Colonic mucosa (tissue), 4 donors: ENCODE measurements around the gene LRMDA. TPM values are rescaled to one million over a fixed set of nuclear protein-coding genes. Genes with fewer than 3 reads are reported as not detected.

ENCODE experiments used
- DNase-seq: peaks from one replicate; pipeline ENCODE4 v3.0.0-alpha.2; 2020
- H3K27ac ChIP-seq: fragments of 200-600 bp; one replicate; pipeline ENCODE4 v1.8.0; 2021
- H3K27me3 ChIP-seq: fragments of 200-600 bp; one replicate; pipeline ENCODE4 v1.8.0; 2021
- H3K36me3 ChIP-seq: fragments of 200-600 bp; one replicate; pipeline ENCODE4 v1.8.0; 2021
- H3K4me1 ChIP-seq: fragments of 200-600 bp; one replicate; pipeline ENCODE4 v1.8.0; 2021; ENCODE audit warnings: mild to moderate bottlenecking
- H3K4me3 ChIP-seq: fragments of 200-600 bp; one replicate; pipeline ENCODE4 v1.8.0; 2021
- H3K9ac ChIP-seq, 2 donors: one replicate each; pipeline ENCODE4 v1.7.0; 2013; ENCODE audit warnings: control low read depth in 2 of 2, low read depth in 2 of 2, low read length in 2 of 2
- H3K9me3 ChIP-seq: fragments of 200-600 bp; one replicate; pipeline ENCODE4 v1.8.0; 2021
- CTCF ChIP-seq: fragments of 200-600 bp; IDR thresholded peaks from one replicate; pipeline ENCODE4 v1.8.0; 2022; ENCODE audit warnings: antibody characterized with exemption, mild to moderate bottlenecking
- intact Hi-C: fragments of 100-400 bp; cut with DNase I; formaldehyde crosslinking; loops from one replicate; pipeline ENCODE4 v1.14.1; 2022
- total RNA-seq, 2 donors: library from RNA; stranded (reverse); fragmentation: NEBNext Ultra II Directional in 1 of 2; extraction: Animal tissue kit (Norgen Biotek cat#: 25700) in 1 of 2; gene quantifications; one replicate each; pipeline ENCODE4 v1.2.1, GENCODE V29; 2021
- donor health status: healthy.
- donor health status: DM: no; HTN: no; CAD: no.
- donor health status: DM: no; HTN: no; CAD: no.

Gene LRMDA
- total RNA-seq, 2 donors from 2014 or later = 2.5 to 5.2 TPM

GRCh38 chr10:75708060-75708459 lies 276.6 kb downstream of the LRMDA start:
- Histone ChIP-seq H3K9me3 (no peaks in the 10 kb centered on the region), H3K9ac (no peak overlapping the region), H3K36me3 (no peaks in the 10 kb centered on the region), H3K4me1 (no peaks in the 10 kb centered on the region), H3K4me3 (no peak overlapping the region), H3K27me3 (no peaks in the 10 kb centered on the region), H3K27ac (no peak overlapping the region)
- intact Hi-C loops = no loop called here
- DNase-seq = no peak
- no peak for TF ChIP-seq CTCF

GRCh38 chr10:75709245-75709644 lies 277.8 kb downstream of the LRMDA start:
- no peak overlapping the region for H3K27ac ChIP-seq
- no peak overlapping the region for H3K9ac ChIP-seq
- H3K36me3 ChIP-seq = no peaks in the 10 kb centered on the region
- no peaks in the 10 kb centered on the region for H3K27me3 ChIP-seq
- no peak for TF ChIP-seq CTCF
- no peaks in the 10 kb centered on the region for H3K9me3 ChIP-seq
- DNase-seq = no peak
- no peak overlapping the region for H3K4me3 ChIP-seq
- intact Hi-C loops = no loop called here
- no peaks in the 10 kb centered on the region for H3K4me1 ChIP-seq

GRCh38 chr10:75709811-75710210 lies 278.4 kb downstream of the LRMDA start:
- intact Hi-C loops = no loop called here
- no peak overlapping the region for H3K4me3 ChIP-seq
- no peak for TF ChIP-seq CTCF
- H3K4me1 ChIP-seq = no peaks in the 10 kb centered on the region
- no peak for DNase-seq
- no peaks in the 10 kb centered on the region for H3K9me3 ChIP-seq
- H3K27me3 ChIP-seq = no peaks in the 10 kb centered on the region
- no peaks in the 10 kb centered on the region for H3K36me3 ChIP-seq
- H3K9ac ChIP-seq = no peak overlapping the region
- H3K27ac ChIP-seq = no peak overlapping the region

GRCh38 chr10:75712242-75712880 lies 280.9 kb downstream of the LRMDA start:
- intact Hi-C loops = no loop called here
- H3K4me1 ChIP-seq = no peaks in the 10 kb centered on the region
- DNase-seq = no peak
- no peak overlapping the region for H3K9ac ChIP-seq
- no peak for TF ChIP-seq CTCF
- H3K27ac ChIP-seq = no peak overlapping the region
- H3K9me3 ChIP-seq = no peaks in the 10 kb centered on the region
- H3K4me3 ChIP-seq = no peak overlapping the region
- no peaks in the 10 kb centered on the region for H3K27me3 ChIP-seq
- H3K36me3 ChIP-seq = no peaks in the 10 kb centered on the region

GRCh38 chr10:75716506-75716905 lies 285.1 kb downstream of the LRMDA start:
- DNase-seq = no peak
- no peak for TF ChIP-seq CTCF
- Histone ChIP-seq H3K27ac (no peak overlapping the region), H3K9me3 (no peaks in the 10 kb centered on the region), H3K27me3 (no peaks in the 10 kb centered on the region), H3K4me3 (no peak overlapping the region), H3K4me1 (no peaks in the 10 kb centered on the region), H3K9ac (no peak overlapping the region), H3K36me3 (no peaks in the 10 kb centered on the region)
- intact Hi-C loops = no loop called here
